MCF 10A (cell line): Measurements from ENCODE around the gene MAP2K5. TPM values are rescaled to one million over a fixed set of nuclear protein-coding genes. Genes with fewer than 3 reads are reported as not detected.

Source experiments
- BruUV-seq: library from RNA; stranded (reverse); fragments of 400-500 nt; replicated peaks from 2 replicates; lab custom pipeline; 2021; lab: Mats Ljungman, UMichigan
- CTCF ChIA-PET: fragments of 300-600 bp; sonication (Branson Sonifier 250); formaldehyde crosslinking; extraction: SDS; loops from one replicate; lab custom pipeline; 2021; ENCODE audit warnings: antibody characterized with exemption, inconsistent platforms; lab: Yijun Ruan, JAX
- POLR2A ChIA-PET: fragments of 300-600, 350-650 bp; sonication (Branson Sonifier 250); formaldehyde crosslinking; extraction: SDS; loops from one replicate; lab custom pipeline; 2020; ENCODE audit warnings: antibody characterized with exemption, inconsistent platforms; lab: Yijun Ruan, JAX
- DNase-seq: peaks from one replicate; pipeline ENCODE4 v3.0.0-alpha.2; 2018; ENCODE audit not compliant: unreplicated experiment
- H3K27ac Mint-ChIP-seq: one replicate; pipeline ENCODE4 v1.8.0; 2022; ENCODE audit warnings: mild to moderate bottlenecking, low read depth, mixed read lengths; ENCODE audit not compliant: unreplicated experiment
- H3K27me3 Mint-ChIP-seq: one replicate; pipeline ENCODE4 v1.8.0; 2022; ENCODE audit warnings: mixed read lengths; ENCODE audit not compliant: insufficient read depth, unreplicated experiment
- H3K36me3 Mint-ChIP-seq: one replicate; pipeline ENCODE4 v1.8.0; 2022; ENCODE audit warnings: mild to moderate bottlenecking, moderate library complexity, mixed read lengths; ENCODE audit not compliant: insufficient read depth, unreplicated experiment
- H3K4me1 Mint-ChIP-seq: one replicate; pipeline ENCODE4 v1.8.0; 2022; ENCODE audit warnings: mixed read lengths; ENCODE audit not compliant: insufficient read depth, unreplicated experiment
- H3K4me3 Mint-ChIP-seq: one replicate; pipeline ENCODE4 v1.8.0; 2022; ENCODE audit warnings: mild to moderate bottlenecking, moderate library complexity, mixed read lengths; ENCODE audit not compliant: unreplicated experiment
- H3K9me3 Mint-ChIP-seq: one replicate; pipeline ENCODE4 v1.8.0; 2022; ENCODE audit warnings: mixed read lengths; ENCODE audit not compliant: unreplicated experiment
- intact Hi-C: fragments of 100-400 bp; cut with micrococcal nuclease; formaldehyde crosslinking; loops from 2 replicates; pipeline ENCODE4 v1.14.1; 2022
- total RNA-seq: library from RNA; stranded (reverse); gene quantifications from 2 replicates; pipeline ENCODE4 v1.2.3, GENCODE V29; 2022
- TF ChIP-seq, protein P1 (sequence below): fragments of 200-600 bp; IDR thresholded peaks from one replicate; pipeline ENCODE4 v1.8.0; 2022; ENCODE audit warnings: antibody characterized with exemption, mild to moderate bottlenecking; ENCODE audit not compliant: unreplicated experiment

MAP2K5 gene
- total RNA-seq, 1 experiment from 2014 or later: 24.4 TPM

DNA sequence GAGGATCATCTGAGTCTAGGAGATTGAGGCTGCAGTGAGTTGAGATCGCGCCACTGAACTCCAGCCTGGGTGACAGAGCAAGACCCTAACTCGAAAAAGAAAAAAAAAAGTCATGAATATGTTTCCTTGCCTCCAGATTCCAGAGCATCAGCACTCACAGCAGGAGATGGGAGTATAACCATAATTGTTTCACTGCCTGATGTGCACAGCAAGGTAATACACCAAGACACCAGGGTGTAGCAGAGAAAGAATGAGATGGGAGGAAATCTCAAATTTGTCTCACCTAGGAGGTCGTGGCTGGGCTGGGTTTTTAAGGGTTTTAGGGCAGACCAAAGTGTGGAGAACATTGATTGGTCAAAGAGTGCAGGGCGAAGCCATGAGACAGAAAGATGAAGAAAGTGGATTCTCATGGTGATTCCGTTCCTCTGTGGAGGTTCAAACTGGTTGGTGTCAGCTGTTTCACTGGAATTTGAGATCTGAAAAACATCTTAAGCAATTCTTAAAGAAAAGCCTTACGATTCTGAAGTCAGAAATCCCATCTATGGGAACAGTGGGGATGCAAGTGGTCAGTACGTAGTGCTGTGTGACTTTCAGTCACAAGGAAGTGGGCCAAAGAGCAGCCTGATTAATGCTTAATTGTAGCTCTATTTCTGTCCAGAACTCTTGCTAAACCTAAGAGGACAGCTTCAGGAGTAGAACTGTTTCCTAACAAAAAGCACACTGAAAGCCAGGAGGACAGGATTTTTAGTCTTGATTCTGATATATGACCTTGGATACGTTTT lies 29.4 kb upstream of the MAP2K5 start:
- no peaks in the 10 kb centered on the region for H3K27me3 Mint-ChIP-seq
- TF ChIP-seq, protein P1, sequence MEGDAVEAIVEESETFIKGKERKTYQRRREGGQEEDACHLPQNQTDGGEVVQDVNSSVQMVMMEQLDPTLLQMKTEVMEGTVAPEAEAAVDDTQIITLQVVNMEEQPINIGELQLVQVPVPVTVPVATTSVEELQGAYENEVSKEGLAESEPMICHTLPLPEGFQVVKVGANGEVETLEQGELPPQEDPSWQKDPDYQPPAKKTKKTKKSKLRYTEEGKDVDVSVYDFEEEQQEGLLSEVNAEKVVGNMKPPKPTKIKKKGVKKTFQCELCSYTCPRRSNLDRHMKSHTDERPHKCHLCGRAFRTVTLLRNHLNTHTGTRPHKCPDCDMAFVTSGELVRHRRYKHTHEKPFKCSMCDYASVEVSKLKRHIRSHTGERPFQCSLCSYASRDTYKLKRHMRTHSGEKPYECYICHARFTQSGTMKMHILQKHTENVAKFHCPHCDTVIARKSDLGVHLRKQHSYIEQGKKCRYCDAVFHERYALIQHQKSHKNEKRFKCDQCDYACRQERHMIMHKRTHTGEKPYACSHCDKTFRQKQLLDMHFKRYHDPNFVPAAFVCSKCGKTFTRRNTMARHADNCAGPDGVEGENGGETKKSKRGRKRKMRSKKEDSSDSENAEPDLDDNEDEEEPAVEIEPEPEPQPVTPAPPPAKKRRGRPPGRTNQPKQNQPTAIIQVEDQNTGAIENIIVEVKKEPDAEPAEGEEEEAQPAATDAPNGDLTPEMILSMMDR: no peak
- no peak overlapping the region for H3K4me3 Mint-ChIP-seq
- peaks cover 39% of the 10 kb centered on the region for H3K36me3 Mint-ChIP-seq
- BruUV-seq: no TSS peak
- intact Hi-C loops: no loop called here
- peak overlapping the region; percentile 0 for H3K27ac Mint-ChIP-seq
- ChIA-PET POLR2A (no interaction called here), CTCF (interaction anchor here (0.6 kb wide), 1 partner anchor 308 kb away, joined by 3 read pairs; no protein-coding TSS in a partner anchor)
- H3K9me3 Mint-ChIP-seq: no peaks in the 10 kb centered on the region
- DNase-seq: no peak
- H3K4me1 Mint-ChIP-seq: no peaks in the 10 kb centered on the region

DNA sequence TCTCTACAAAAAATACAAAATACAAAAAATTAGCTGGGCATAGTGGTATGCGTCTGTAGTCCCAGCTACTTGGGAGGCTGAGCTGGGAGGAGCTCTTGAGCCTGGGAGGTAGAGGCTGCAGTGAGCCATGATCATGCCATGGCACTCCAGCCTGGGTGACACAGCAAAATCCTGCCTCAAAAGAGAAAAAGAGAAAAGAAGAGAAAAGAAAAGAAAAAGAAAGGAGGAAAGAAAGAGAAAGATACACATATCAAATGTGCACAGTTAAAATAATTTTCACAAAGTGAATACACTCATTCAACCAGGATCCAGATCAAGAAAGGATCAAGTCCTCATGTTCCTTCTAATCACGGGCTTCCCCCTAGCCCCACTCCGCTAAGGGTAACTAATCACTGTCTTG lies 27.4 kb upstream of the MAP2K5 start:
- Mint-ChIP-seq H3K36me3 (peaks cover 39% of the 10 kb centered on the region), H3K27ac (no peak overlapping the region), H3K27me3 (no peaks in the 10 kb centered on the region), H3K9me3 (no peaks in the 10 kb centered on the region), H3K4me3 (no peak overlapping the region), H3K4me1 (no peaks in the 10 kb centered on the region)
- no TSS peak for BruUV-seq
- ChIA-PET CTCF (interaction anchor here (0.6 kb wide), 1 partner anchor 8 kb away, joined by 3 read pairs; no protein-coding TSS in a partner anchor), POLR2A (interaction anchor here (0.7 to 1.8 kb wide), 3 partner anchors 8 to 27 kb away, joined by 3 to 9 read pairs (median 5); partner anchors contain the start of gene MAP2K5)
- TF ChIP-seq, protein P1: no peak
- DNase-seq: no peak
- intact Hi-C loops: no loop called here

GRCh38 chr15:67515557-67515956 lies 26.9 kb upstream of the MAP2K5 start:
- BruUV-seq: no TSS peak
- no peaks in the 10 kb centered on the region for H3K27me3 Mint-ChIP-seq
- no peaks in the 10 kb centered on the region for H3K9me3 Mint-ChIP-seq
- no peak overlapping the region for H3K4me3 Mint-ChIP-seq
- DNase-seq: no peak
- TF ChIP-seq, protein P1: no peak
- POLR2A ChIA-PET: interaction anchor here (0.7 to 1.8 kb wide), 3 partner anchors 8 to 27 kb away, joined by 3 to 9 read pairs (median 5); partner anchors contain the start of gene MAP2K5
- intact Hi-C loops: no loop called here
- CTCF ChIA-PET: interaction anchor here (0.6 kb wide), 1 partner anchor 8 kb away, joined by 3 read pairs; no protein-coding TSS in a partner anchor
- H3K4me1 Mint-ChIP-seq: no peaks in the 10 kb centered on the region
- H3K36me3 Mint-ChIP-seq: peaks cover 39% of the 10 kb centered on the region
- H3K27ac Mint-ChIP-seq: no peak overlapping the region
